GM18511 (cell line): ENCODE results near the gene PRKG1.
A peak's percentile ranks its signal among the peaks of the same experiment; 100 is the strongest.
"Not testable (repeated sequence)": the region's sequence is repeated elsewhere in the genome, so short reads cannot be mapped to it uniquely, and the experiment has no call there.

Source experiments
- ATAC-seq: cut with Tn5 transposase; IDR thresholded peaks from one replicate; pipeline ENCODE4 v1.9.1; 2021; ENCODE audit warnings: mild to moderate bottlenecking, moderate library complexity; ENCODE audit not compliant: unreplicated experiment

The PRKG1 gene

GRCh38 chr10:51260376-51260775 lies 186.1 kb downstream of the PRKG1 start:
- no peak for ATAC-seq

GRCh38 chr10:51266496-51266895 lies 192.2 kb downstream of the PRKG1 start:
- ATAC-seq: no peak

GRCh38 chr10:51267980-51268570 lies 193.8 kb downstream of the PRKG1 start:
- not testable (repeated sequence) for ATAC-seq

GRCh38 chr10:51269821-51270220 lies 195.5 kb downstream of the PRKG1 start:
- peak; percentile 74 for ATAC-seq

- ATAC-seq: no peak
Observed at GRCh38 chr10:51270936-51271530, 196.7 kb downstream of the PRKG1 start.

GRCh38 chr10:51272099-51272498 lies 197.8 kb downstream of the PRKG1 start:
- ATAC-seq: not testable (repeated sequence)

- ATAC-seq: no peak
Observed at GRCh38 chr10:51272555-51272954, 198.3 kb downstream of the PRKG1 start.

- no peak for ATAC-seq
Observed at GRCh38 chr10:51273574-51273973, 199.3 kb downstream of the PRKG1 start.

- not testable (repeated sequence) for ATAC-seq
Observed at GRCh38 chr10:51276097-51276496, 201.8 kb downstream of the PRKG1 start.

GRCh38 chr10:51281387-51281786 lies 207.1 kb downstream of the PRKG1 start:
- not testable (repeated sequence) for ATAC-seq

GRCh38 chr10:51285601-51286000 lies 211.3 kb downstream of the PRKG1 start:
- ATAC-seq: no peak

GRCh38 chr10:51288511-51288910 lies 214.2 kb downstream of the PRKG1 start:
- ATAC-seq: no peak

GRCh38 chr10:51289519-51289918 lies 215.2 kb downstream of the PRKG1 start:
- no peak for ATAC-seq

- no peak for ATAC-seq
Observed at GRCh38 chr10:51291961-51292360, 217.7 kb downstream of the PRKG1 start.

- ATAC-seq: no peak
Observed at GRCh38 chr10:51297438-51297837, 223.2 kb downstream of the PRKG1 start.

GRCh38 chr10:51300617-51301304 lies 226.5 kb downstream of the PRKG1 start:
- no peak for ATAC-seq

- no peak for ATAC-seq
Observed at GRCh38 chr10:51301644-51302043, 227.4 kb downstream of the PRKG1 start.

- ATAC-seq: no peak
Observed at GRCh38 chr10:51302316-51302715, 228.0 kb downstream of the PRKG1 start.

GRCh38 chr10:51308116-51308515 lies 233.8 kb downstream of the PRKG1 start:
- ATAC-seq: no peak

- no peak for ATAC-seq
Observed at GRCh38 chr10:51311228-51311627, 236.9 kb downstream of the PRKG1 start.

- no peak for ATAC-seq
Observed at GRCh38 chr10:51312817-51313216, 238.5 kb downstream of the PRKG1 start.

GRCh38 chr10:51313251-51313650 lies 239.0 kb downstream of the PRKG1 start:
- ATAC-seq: no peak
